ENCODE results near the gene CC2D2B. TPM values are rescaled to one million over a fixed set of nuclear protein-coding genes. Genes with fewer than 3 reads are reported as not detected.

Gene CC2D2B
- total and polyA plus RNA-seq, 4 donors: 0.05 to 0.59 (median 0.08) TPM

- TF ChIP-seq HNF4A (conservative IDR thresholded peaks at IDR 0.05) (no peak), RXRA (IDR thresholded peaks at IDR 0.05) (no peak)
Measured at GRCh38 chr10:95964756-95965155, 57.0 kb downstream of the CC2D2B start (continued).

DNA sequence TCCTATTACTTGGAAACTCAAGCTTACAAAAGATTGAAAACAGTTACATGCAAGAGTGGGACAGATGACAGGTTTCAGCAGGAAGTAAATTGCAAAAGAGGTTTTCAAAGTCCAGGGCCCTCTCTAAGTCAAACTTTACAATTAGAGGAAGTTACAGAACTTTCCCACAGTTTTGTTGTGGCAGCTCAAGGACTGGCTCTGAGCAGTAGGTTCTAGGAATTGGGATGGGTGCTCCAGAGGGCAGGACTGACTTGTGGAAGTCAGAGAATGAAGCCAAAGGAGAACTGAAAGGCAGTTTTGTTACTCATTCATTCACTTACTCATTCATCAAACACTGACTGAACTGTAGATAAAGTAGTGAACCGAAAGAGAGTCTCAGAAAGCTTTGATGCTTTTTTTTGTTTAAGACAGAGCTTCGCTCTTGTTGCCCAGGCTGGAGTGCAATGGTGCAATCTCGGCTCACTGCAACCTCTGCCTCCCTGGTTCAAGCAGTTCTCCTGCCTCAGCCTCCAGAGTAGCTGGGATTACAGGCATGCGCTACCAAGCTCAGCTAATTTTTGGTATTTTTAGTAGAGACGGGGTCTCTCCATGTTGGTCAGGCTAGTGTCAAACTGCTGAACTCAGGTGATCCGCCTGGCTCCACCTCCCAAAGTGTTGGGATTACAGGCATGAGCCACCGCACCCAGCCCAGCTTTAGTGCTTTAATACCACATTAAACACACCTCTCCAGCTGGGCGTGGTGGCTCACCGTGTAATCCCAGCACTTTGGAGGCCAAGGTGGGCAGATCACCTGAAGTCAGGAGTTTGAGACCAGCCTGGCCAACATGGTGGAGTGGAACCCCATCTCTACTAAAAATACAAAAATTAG, 68.8 kb downstream of the CC2D2B start:
- DNase-seq (ENCODE audit: low spot score): no peak
- Histone ChIP-seq H3K27ac (ENCODE audit: low read depth in 1 of 2, low read length in 2 of 2) (no peak overlapping the region), H3K9me3 (ENCODE audit: control insufficient read depth in 4 of 4, low read length in 3 of 4) (no peaks in the 10 kb centered on the region), H3K36me3 (ENCODE audit: control insufficient read depth in 4 of 4, insufficient read depth in 3 of 4, low read depth in 1 of 4, low read length in 3 of 4) (no peaks in the 10 kb centered on the region), H3K4me1 (ENCODE audit: control insufficient read depth in 4 of 4, insufficient read depth in 4 of 4, low read length in 3 of 4) (no peaks in the 10 kb centered on the region), H3K27me3 (ENCODE audit: control insufficient read depth in 4 of 4, insufficient read depth in 4 of 4, low read length in 3 of 4) (no peaks in the 10 kb centered on the region), H3K4me3 (ENCODE audit: low read depth in 1 of 3, low read length in 3 of 3) (no peak overlapping the region), H3K9ac (ENCODE audit: low read depth in 1 of 2, low read length in 2 of 2) (no peak overlapping the region)
- WGBS: 76% methylated on average over 9 of the region's 9 CpGs
- TF ChIP-seq GABPA (IDR thresholded peaks at IDR 0.05 in 1 of 2, conservative IDR thresholded peaks at IDR 0.05 in 1 of 2) (no peak), HNF4A (conservative IDR thresholded peaks at IDR 0.05) (peak in 1 of 2 donors; percentile 6)

DNA sequence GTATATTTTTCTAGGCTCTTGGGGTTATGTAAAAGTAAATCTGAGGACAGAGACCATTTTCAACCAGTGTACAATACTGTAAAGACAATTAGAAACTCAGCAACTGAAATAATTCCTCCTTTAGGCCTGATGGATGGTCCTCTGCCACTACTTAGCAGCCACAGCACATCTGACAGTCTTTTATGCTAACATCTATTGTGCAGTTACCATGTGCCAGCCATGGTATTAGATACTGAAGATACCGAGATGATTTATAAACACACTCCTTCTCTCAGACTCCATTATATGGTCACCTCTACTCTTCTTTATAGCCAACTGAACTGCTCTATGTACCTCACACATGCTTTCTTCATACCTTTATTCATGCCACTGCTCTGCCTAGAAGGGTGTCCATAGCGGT, 74.4 kb downstream of the CC2D2B start:
- no peak overlapping the region for H3K27ac ChIP-seq (ENCODE audit: low read depth in 1 of 2, low read length in 2 of 2)
- no peak for TF ChIP-seq HNF4A (conservative IDR thresholded peaks at IDR 0.05)
- no peak for TF ChIP-seq FOXA2 (IDR thresholded peaks at IDR 0.05)
- TF ChIP-seq, protein P1, sequence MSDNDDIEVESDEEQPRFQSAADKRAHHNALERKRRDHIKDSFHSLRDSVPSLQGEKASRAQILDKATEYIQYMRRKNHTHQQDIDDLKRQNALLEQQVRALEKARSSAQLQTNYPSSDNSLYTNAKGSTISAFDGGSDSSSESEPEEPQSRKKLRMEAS (IDR thresholded peaks at IDR 0.05): no peak
- TF ChIP-seq NR2F2 (IDR thresholded peaks at IDR 0.05): no peak
- TF ChIP-seq FOXA1 (IDR thresholded peaks at IDR 0.05): no peak
- 94% methylated on average over 2 of the region's 2 CpGs for WGBS
- H3K36me3 ChIP-seq (ENCODE audit: control insufficient read depth in 4 of 4, insufficient read depth in 3 of 4, low read depth in 1 of 4, low read length in 3 of 4): no peaks in the 10 kb centered on the region
- no peaks in the 10 kb centered on the region for H3K27me3 ChIP-seq (ENCODE audit: control insufficient read depth in 4 of 4, insufficient read depth in 4 of 4, low read length in 3 of 4)
- H3K4me1 ChIP-seq (ENCODE audit: control insufficient read depth in 4 of 4, insufficient read depth in 4 of 4, low read length in 3 of 4): no peaks in the 10 kb centered on the region
- DNase-seq (ENCODE audit: low spot score): no peak
- no peak overlapping the region for H3K4me3 ChIP-seq (ENCODE audit: low read depth in 1 of 3, low read length in 3 of 3)
- H3K9me3 ChIP-seq (ENCODE audit: control insufficient read depth in 4 of 4, low read length in 3 of 4): no peaks in the 10 kb centered on the region
- no peak overlapping the region for H3K9ac ChIP-seq (ENCODE audit: low read depth in 1 of 2, low read length in 2 of 2)

DNA sequence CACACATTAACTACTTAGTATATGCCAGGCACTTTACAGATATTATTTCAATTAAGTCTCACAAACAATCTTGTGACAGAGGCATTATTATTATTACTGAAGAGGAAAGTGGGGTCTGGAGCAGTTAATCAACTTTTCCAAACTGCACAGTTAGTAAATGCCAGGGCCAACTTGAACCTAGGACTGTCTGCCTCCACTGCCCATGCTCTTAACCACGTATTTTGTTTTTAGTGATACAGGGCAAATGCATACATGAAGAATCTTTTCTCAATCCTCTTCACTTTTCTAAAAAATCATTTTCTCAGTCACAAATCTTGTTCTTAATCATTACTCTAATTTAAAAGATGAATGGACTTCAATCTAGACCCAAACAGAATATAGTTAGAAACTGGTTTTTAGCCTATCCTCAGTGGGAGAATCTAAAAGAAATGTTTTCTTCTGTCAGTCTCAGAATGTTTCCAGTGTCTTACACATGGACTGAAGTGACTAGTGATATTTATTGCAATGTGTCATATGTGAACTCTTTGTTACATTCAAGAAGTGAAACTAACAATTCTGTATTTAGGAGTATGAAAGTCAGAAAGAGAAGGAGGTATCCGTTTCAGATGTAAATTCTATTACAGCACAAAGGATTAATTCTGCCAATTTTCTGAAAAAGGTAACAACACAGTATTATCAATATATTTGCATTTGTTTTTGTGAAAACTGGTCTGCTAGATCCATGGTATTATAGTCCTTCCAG, 80.1 kb downstream of the CC2D2B start:
- Histone ChIP-seq H3K4me3 (ENCODE audit: low read depth in 1 of 3, low read length in 3 of 3) (no peak overlapping the region), H3K4me1 (ENCODE audit: control insufficient read depth in 4 of 4, insufficient read depth in 4 of 4, low read length in 3 of 4) (no peaks in the 10 kb centered on the region), H3K36me3 (ENCODE audit: control insufficient read depth in 4 of 4, insufficient read depth in 3 of 4, low read depth in 1 of 4, low read length in 3 of 4) (no peaks in the 10 kb centered on the region), H3K9ac (ENCODE audit: low read depth in 1 of 2, low read length in 2 of 2) (no peak overlapping the region), H3K27ac (ENCODE audit: low read depth in 1 of 2, low read length in 2 of 2) (no peak overlapping the region), H3K27me3 (ENCODE audit: control insufficient read depth in 4 of 4, insufficient read depth in 4 of 4, low read length in 3 of 4) (no peaks in the 10 kb centered on the region), H3K9me3 (ENCODE audit: control insufficient read depth in 4 of 4, low read length in 3 of 4) (no peaks in the 10 kb centered on the region)
- no peak for TF ChIP-seq EGR1 (IDR thresholded peaks at IDR 0.05; ENCODE audit: low read depth in 2 of 2)
- no peak for TF ChIP-seq HNF4G (IDR thresholded peaks at IDR 0.05)
- no peak for TF ChIP-seq TAF1 (conservative IDR thresholded peaks at IDR 0.05)
- no peak for TF ChIP-seq FOXA2 (IDR thresholded peaks at IDR 0.05)
- no peak for TF ChIP-seq JUND (IDR thresholded peaks at IDR 0.05)
- TF ChIP-seq ATF3 (IDR thresholded peaks at IDR 0.05): no peak
- TF ChIP-seq CTCF (IDR thresholded peaks at IDR 0.05; ENCODE audit: low read depth, low read length, missing input control): no peak
- no peak for TF ChIP-seq ZBTB33 (IDR thresholded peaks at IDR 0.05)
- no peak for TF ChIP-seq RAD21 (IDR thresholded peaks at IDR 0.05)
- no peak for TF ChIP-seq YY1 (IDR thresholded peaks at IDR 0.05)
- 80% methylated on average over 2 of the region's 2 CpGs for WGBS
- DNase-seq (ENCODE audit: low spot score): no peak
